Measurements from ENCODE around the gene HHAT.

Gene HHAT

GRCh38 chr1:210475806-210476205 is 147.1 kb downstream of the HHAT start:
- H3K4me3 ChIP-seq (ENCODE audit: low read length), result no peak overlapping the region
- TF ChIP-seq CTCF (conservative IDR thresholded peaks at IDR 0.05; ENCODE audit: low read length), result no peak
- no peak for DNase-seq (ENCODE audit: low read depth)

GRCh38 chr1:210476730-210477129 is 148.0 kb downstream of the HHAT start:
- H3K4me3 ChIP-seq (ENCODE audit: low read length), result no peak overlapping the region
- TF ChIP-seq CTCF (conservative IDR thresholded peaks at IDR 0.05; ENCODE audit: low read length), result no peak
- no peak for DNase-seq (ENCODE audit: low read depth)

- no peak for TF ChIP-seq CTCF (conservative IDR thresholded peaks at IDR 0.05; ENCODE audit: low read length)
- H3K4me3 ChIP-seq (ENCODE audit: low read length), result no peak overlapping the region
- no peak for DNase-seq (ENCODE audit: low read depth)
Observed at GRCh38 chr1:210477328-210477924, 148.7 kb downstream of the HHAT start.

GRCh38 chr1:210478820-210479219 is 150.1 kb downstream of the HHAT start:
- H3K4me3 ChIP-seq (ENCODE audit: low read length), result no peak overlapping the region
- no peak for TF ChIP-seq CTCF (conservative IDR thresholded peaks at IDR 0.05; ENCODE audit: low read length)
- DNase-seq (ENCODE audit: low read depth), result no peak

- H3K4me3 ChIP-seq (ENCODE audit: low read length), result no peak overlapping the region
- DNase-seq (ENCODE audit: low read depth), result no peak
- TF ChIP-seq CTCF (conservative IDR thresholded peaks at IDR 0.05; ENCODE audit: low read length), result no peak
Observed at GRCh38 chr1:210482491-210482890, 153.8 kb downstream of the HHAT start.

GRCh38 chr1:210482945-210483617 is 154.4 kb downstream of the HHAT start:
- TF ChIP-seq CTCF (conservative IDR thresholded peaks at IDR 0.05; ENCODE audit: low read length), result no peak
- H3K4me3 ChIP-seq (ENCODE audit: low read length), result no peak overlapping the region
- no peak for DNase-seq (ENCODE audit: low read depth)

- no peak overlapping the region for H3K4me3 ChIP-seq (ENCODE audit: low read length)
- no peak for TF ChIP-seq CTCF (conservative IDR thresholded peaks at IDR 0.05; ENCODE audit: low read length)
- DNase-seq (ENCODE audit: low read depth), result no peak
Observed at GRCh38 chr1:210483821-210484220, 155.1 kb downstream of the HHAT start.

Data from AG10803 (cell line).